ENCODE measurements around the gene SMG5.

Gene SMG5

DNA sequence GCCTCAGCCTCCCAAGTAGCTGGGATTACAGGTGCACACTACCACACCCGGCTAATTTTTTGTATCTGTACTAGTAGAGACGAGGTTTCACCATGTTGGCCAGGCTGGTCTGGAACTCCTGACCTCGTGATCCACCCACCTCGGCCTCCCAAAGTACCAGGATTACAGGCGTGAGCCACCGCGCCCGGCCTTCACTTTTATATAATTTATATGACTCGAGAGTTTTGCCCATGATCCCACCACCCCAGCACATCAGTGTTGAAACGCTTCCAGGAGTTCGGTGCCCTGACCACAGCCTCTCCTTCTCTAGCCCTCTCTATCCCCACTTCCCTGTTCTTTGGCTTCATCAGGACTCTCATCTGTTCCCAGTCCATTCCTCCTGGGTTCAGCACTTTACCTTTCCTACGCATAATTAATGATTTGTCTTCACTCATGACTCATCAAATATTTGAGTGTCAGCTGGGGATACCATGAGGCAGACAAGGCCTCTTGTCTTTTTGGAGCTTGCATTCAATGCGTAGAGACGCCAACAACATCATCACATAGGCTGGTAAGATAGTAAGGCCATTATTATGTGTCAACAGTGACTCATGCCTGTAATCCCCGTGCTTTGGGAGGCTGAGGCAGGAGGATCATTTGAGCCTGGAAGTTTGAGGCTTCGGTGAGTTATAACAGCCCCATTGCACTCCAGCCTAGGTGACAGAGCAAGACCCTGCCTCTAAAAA, 68.4 kb downstream of the SMG5 start:
- DNase-seq (ENCODE audit: low read depth in 2 of 2) = no peak

DNA sequence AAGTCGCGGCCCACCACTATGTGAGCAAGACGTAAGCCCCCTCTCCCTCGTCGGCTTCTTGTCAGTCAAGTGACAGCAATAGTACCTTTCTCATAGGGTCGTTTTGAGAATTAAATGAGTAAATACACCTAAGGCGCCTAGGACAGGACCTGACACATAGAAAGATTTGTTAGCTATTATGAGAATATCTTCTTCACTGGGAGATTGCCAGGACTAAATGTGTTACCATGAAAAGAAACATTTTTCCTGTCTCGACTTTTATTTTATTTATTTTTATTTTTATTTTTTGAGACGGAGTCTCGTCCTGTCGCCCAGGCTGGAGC, 69.0 kb downstream of the SMG5 start:
- no peak for DNase-seq (ENCODE audit: low read depth in 2 of 2)

DNA sequence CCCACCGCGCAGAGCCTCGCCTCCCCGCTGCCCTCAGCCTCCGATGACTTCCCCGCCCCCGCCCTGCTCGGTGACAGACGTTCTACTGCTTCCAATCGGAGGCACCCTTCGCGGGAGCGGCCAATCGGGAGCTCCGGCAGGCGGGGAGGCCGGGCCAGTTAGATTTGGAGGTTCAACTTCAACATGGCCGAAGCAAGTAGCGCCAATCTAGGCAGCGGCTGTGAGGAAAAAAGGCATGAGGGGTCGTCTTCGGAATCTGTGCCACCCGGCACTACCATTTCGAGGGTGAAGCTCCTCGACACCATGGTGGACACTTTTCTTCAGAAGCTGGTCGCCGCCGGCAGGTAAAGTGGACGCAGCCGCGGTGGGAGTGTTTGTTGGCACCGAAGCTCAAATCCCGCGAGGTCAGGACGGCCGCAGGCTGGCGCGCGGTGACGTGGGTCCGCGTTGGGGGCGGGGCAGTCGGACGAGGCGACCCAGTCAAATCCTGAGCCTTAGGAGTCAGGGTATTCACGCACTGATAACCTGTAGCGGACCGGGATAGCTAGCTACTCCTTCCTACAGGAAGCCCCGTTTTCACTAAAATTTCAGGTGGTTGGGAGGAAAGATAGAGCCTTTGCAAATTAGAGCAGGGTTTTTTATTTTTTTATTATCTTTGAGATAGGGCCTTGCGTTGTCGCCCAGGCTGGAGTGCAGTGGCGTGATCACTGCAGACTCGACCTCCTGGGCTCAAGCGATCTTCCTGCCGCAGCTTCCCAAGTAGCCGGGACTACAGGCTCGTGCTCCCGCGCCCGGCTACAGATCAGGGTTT, 69.6 kb downstream of the SMG5 start, which contains the start of gene PMF1:
TSS of gene PMF1 (plus strand) at position 175 of the 811 bp plus-strand sequence. CDS start at position 184, 9 bp downstream.
- DNase-seq (ENCODE audit: low read depth in 2 of 2) = peak; percentile 88 to 94

DNA sequence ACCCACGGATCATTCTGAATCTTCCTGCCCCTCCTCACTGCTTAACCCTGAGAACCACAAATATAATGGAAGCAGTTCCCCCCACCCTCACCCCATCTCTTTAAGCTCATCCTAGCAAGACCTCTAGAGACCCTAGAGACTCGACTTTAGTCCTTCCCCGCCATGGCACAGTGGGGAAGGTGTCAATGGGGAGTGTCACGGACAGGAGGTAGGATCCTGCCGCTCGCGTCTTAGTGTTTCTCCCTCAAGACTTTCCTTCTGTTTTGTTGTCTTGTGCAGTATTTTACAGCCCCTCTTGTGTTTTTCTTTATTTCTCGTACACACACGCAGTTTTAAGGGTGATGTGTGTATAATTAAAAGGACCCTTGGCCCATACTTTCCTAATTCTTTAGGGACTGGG, 70.5 kb downstream of the SMG5 start:
- no peak for DNase-seq (ENCODE audit: low read depth in 2 of 2)

DNA sequence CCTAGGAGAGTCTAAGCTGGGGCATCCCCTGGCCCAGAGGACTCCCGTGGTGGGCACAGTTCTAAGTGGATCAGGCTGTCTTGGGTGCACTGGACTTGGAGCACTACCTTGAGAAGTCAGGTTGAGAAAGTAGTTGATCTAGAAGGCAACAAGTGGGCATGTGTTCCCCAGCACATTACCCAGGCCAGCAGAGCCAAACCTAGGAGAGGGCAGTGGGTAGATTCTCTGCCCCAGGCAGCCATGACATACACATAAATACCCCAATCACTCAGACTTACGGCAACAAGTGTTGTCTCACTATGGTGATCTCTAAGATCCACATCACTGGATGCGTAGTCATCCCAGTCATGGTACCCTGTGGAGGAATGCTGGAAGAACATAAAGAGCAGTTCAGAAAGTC, 71.4 kb downstream of the SMG5 start:
- no peak for DNase-seq (ENCODE audit: low read depth in 2 of 2)

DNA sequence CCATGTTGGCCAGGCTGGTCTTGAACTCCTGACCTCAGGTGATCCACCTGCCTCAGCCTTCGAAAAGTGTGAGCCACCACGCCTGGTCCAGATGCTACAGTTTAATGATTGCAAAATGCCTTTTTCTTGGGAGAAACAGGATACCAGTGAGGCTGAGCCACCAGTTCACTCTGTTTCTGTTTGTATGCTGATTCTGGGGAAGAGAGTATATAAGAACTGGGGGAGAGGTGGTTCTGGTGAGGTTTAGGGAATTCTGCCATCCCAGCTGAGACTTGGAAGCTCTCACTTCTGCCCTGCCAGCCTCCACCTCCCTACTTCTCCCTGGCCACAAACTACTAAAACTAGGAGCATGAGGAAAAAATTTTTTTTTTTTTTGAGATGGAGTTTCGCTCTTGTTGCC, 77.9 kb downstream of the SMG5 start:
- DNase-seq (ENCODE audit: low read depth in 2 of 2) = no peak

DNA sequence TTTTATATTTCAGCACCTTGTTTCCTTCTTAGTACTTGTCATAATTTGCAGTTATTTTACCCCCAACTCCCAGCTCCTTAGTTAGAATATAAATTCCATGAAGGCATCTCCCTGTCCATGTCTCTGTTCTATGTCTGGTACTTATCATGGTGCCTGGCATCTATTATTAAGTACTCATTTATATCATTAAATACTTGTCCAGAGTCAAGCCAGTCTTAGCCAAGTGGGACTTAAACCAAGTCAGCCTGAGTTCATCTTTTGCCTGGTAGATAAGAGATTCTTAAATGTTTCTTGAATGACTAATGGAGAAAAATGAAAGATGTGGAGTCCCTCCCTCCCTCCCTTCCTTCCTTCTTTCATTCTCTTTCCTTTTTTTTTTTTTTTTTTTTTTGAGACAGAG, 79.3 kb downstream of the SMG5 start:
- DNase-seq (ENCODE audit: low read depth in 2 of 2) = no peak

DNA sequence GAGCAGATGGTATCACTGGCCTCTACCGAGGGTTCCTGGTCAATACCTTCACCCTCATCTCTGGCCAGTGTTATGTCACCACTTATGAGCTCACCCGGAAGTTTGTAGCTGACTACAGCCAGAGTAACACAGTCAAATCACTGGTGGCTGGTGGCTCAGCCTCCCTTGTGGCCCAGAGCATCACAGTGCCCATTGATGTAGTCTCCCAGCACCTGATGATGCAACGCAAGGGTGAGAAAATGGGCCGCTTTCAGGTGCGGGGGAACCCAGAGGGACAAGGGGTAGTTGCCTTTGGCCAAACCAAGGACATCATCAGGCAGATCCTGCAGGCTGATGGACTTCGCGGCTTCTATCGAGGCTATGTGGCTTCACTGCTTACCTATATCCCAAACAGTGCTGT, 82.6 kb downstream of the SMG5 start:
- DNase-seq (ENCODE audit: low read depth in 2 of 2) = no peak

Data from stimulated activated CD8-positive, alpha-beta memory T cell treated with anti-CD3 and anti-CD28 coated beads, Interleukin-15, amount 100 ng/mL, for 4 hours (primary cell).